ENCODE data around the gene TAGLN2. TPM values are rescaled to one million over a fixed set of nuclear protein-coding genes. Genes with fewer than 3 reads are reported as not detected.

TAGLN2 gene
- total and polyA plus RNA-seq, 9 of the 15 experiments (the other 6 are each of a cell fraction or from before 2014, with no cell fraction given): 192 to 683 (median 455) TPM

DNA sequence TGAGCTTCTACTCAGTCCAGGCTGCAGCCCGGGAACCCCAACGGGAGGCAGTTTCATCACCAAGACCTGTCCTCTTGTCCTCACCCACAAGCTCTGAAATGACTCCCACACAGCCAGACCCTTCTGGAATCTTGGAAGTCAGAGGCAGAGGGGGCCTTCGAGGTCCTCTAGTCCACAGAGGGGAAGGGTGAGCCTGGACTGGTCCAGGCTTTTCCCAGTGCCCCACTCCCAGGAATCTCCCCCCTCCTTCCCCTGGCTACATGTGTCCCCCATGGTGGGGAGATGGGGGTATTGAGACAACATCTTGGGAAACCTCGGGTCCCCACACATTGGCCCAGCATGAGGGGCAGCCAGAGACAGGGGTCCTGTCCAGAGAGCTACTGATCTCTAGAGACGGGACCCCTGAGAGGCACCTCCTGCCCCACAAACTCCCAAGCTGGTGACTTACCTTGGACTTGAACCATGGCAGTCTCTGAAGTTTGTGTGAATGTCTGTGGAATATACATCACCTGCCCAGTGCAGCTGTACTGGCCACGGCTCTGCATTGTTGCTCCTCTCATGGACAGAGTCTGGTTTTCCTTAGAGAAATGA, 48.1 kb upstream of the TAGLN2 start (continued):
- no peak for TF ChIP-seq POLR3A (IDR thresholded peaks at IDR 0.05; ENCODE audit: borderline replicate concordance, extremely low read depth, insufficient read depth, insufficient read length)
- no peak for TF ChIP-seq ZNF766 (CRISPR knock-in tag; conservative IDR thresholded peaks at IDR 0.05)
- TF ChIP-seq ARNT (IDR thresholded peaks at IDR 0.05): no peak
- no peak for TF ChIP-seq SREBF2 (CRISPR knock-in tag; IDR thresholded peaks at IDR 0.05)
- no peak for TF ChIP-seq ZNF780A (CRISPR knock-in tag; IDR thresholded peaks at IDR 0.05)
- no peak for TF ChIP-seq TAF9B (IDR thresholded peaks at IDR 0.05; ENCODE audit: partially characterized antibody)
- no peak for TF ChIP-seq NBN (IDR thresholded peaks at IDR 0.05; ENCODE audit: low read depth)
- TF ChIP-seq, protein P1, sequence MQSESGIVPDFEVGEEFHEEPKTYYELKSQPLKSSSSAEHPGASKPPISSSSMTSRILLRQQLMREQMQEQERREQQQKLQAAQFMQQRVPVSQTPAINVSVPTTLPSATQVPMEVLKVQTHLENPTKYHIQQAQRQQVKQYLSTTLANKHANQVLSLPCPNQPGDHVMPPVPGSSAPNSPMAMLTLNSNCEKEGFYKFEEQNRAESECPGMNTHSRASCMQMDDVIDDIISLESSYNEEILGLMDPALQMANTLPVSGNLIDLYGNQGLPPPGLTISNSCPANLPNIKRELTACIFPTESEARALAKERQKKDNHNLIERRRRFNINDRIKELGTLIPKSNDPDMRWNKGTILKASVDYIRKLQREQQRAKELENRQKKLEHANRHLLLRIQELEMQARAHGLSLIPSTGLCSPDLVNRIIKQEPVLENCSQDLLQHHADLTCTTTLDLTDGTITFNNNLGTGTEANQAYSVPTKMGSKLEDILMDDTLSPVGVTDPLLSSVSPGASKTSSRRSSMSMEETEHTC (IDR thresholded peaks at IDR 0.05): no peak

DNA sequence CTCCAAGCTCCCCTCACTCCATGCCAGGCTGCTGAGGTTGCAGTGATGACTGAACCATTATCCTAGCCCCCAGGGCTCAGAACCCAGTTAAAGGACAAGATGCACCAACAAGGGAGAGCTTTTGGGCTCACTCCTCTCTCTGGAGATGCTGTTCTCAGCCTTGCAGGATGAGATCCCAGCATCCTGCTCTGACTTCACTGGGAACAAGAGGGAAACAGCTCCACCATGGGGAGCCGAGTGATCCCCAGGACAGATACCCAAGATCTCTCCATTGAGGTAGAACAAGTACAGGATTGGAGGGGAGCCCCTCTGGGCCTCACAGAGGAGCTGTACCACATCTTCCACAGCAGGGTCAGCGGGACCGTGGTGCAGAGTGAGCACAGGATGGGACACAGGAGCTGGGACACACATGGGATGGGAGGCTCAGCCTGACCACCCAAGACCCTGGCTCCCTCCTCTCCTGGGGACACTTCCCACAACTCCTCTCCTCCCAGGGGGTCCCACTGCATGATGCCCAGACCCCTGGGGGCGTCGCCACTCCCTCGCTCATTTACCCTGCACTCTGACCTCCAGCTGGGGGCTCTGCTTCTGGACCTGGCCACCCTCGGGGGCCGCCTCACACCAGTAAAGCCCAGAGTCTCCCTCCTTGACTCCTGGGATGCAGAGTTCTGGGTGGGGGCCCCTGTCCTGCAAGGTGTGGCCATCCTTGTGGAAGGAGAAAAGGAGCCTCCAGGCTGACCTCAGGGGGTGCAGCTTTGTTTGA, 47.3 kb upstream of the TAGLN2 start:
- H3K27ac ChIP-seq (ENCODE audit: extremely low read depth, low read depth, low read length): no peak overlapping the region
- no peaks in the 10 kb centered on the region for H3K79me2 ChIP-seq (ENCODE audit: control insufficient read depth, insufficient read depth, low read length)
- H3K9me3 ChIP-seq (replicated peaks; ENCODE audit: control insufficient read depth, insufficient read depth, low read depth, low read length): no peaks in the 10 kb centered on the region
- FAIRE-seq: no peak
- in situ Hi-C loops (cut with MboI) (no loop called here), intact Hi-C loops (cut with micrococcal nuclease) (no loop called here)
- no peak overlapping the region for H3K4me3 ChIP-seq
- no peak overlapping the region for H3K9ac ChIP-seq (ENCODE audit: insufficient read depth in 1 of 2, low read depth in 2 of 2, low read length in 2 of 2)
- no peak for TF ChIP-seq BDP1 (IDR thresholded peaks at IDR 0.05; ENCODE audit: insufficient read depth, insufficient read length)
- no peaks in the 10 kb centered on the region for H3K4me1 ChIP-seq (replicated peaks in 1 of 2; ENCODE audit: control insufficient read depth in 2 of 2, insufficient read depth in 2 of 2, low read length in 2 of 2)
- no peak overlapping the region for H2AFZ ChIP-seq (ENCODE audit: low read depth, low read length)
- POLR2A ChIA-PET: interaction anchor here (0.6 to 0.7 kb wide), 2 partner anchors 19 to 1926 kb away, joined by 3 to 4 read pairs; no protein-coding TSS in a partner anchor
- H3K4me2 ChIP-seq (ENCODE audit: insufficient read depth, low read length): no peak overlapping the region
- no peak for ATAC-seq
- no peak for DNase-seq (ENCODE audit: extremely low read depth in 1 of 4, low spot score in 3 of 4)
- H3K27me3 ChIP-seq (ENCODE audit: control insufficient read depth in 2 of 2, insufficient read depth in 2 of 2, low read length in 2 of 2): peaks cover 7 to 42% of the 10 kb centered on the region in 2 experiments; a peak in 4 of 5 replicates
- peaks cover 5% of the 10 kb centered on the region; the same call in 1 of the 2 replicates for H4K20me1 ChIP-seq (replicated peaks; ENCODE audit: control insufficient read depth, insufficient read depth, low read length)
- BruUV-seq (replicated peaks): no TSS peak
- no peaks in the 10 kb centered on the region for H3K36me3 ChIP-seq (ENCODE audit: control insufficient read depth, insufficient read depth, low read length)
- no peaks in the 10 kb centered on the region for H3K9me1 ChIP-seq (ENCODE audit: control insufficient read depth, insufficient read depth, low read length)
- 1% methylated on average over 8 of the region's 8 CpGs for WGBS (ENCODE audit: insufficient coverage, low coverage, missing lambda C conversion rate)
- CTCF ChIA-PET (ENCODE audit: low intra/inter-chr PET ratio): no interaction called here
